ENCODE data around the gene RABAC1.

The RABAC1 gene

DNA sequence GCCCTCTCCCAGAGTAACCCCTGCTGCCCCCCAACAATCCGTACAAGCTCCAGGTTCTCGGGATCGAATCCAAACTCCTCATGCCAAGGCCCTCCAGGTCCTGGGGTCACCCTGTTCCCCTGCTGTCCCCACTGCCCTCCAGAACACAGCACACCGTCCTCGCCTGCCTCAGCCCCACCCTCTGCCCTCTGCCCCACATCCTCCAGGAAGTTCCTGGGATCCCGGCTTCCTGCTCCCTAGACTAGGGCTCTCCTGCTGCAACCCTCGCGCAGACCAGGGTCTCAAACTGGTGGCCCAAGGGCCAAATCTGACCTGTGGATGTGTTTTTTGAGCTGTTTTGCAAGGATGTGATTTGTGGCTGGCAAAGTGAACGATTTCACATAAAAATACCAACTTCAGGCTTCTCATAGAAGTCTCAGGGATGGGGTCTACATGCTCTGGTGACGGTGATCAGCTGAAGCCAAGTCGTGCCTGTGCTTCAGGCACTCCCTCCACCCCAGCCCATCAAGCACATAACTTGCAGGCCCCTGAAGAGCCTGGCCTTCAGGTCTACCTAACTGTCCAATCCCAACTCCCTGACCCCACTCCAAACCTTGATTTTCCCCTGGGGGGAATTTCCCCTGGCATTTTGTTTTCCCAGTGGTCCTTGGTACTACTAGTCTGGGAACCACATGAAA lies 1.8 kb downstream of the RABAC1 start:
- peaks cover 5% of the 10 kb centered on the region for H3K4me1 ChIP-seq (ENCODE audit: insufficient read depth, insufficient read length)
- H3K36me3 ChIP-seq (ENCODE audit: insufficient read depth, insufficient read length, low read length): peaks cover 19% of the 10 kb centered on the region
- no peaks in the 10 kb centered on the region for H3K27me3 ChIP-seq (ENCODE audit: insufficient read depth, insufficient read length)
- no peak for TF ChIP-seq YY1 (IDR thresholded peaks at IDR 0.05; ENCODE audit: insufficient read depth, insufficient read length)
- no peak for DNase-seq (ENCODE audit: low read depth, low spot score)
- no peaks in the 10 kb centered on the region for H3K9me3 ChIP-seq (ENCODE audit: insufficient read depth, low read length)
- H3K9ac ChIP-seq (ENCODE audit: insufficient read length, low read depth): peak overlapping the region; percentile 65
- H3K4me3 ChIP-seq (ENCODE audit: insufficient read length, low read depth): no peak overlapping the region

DNA sequence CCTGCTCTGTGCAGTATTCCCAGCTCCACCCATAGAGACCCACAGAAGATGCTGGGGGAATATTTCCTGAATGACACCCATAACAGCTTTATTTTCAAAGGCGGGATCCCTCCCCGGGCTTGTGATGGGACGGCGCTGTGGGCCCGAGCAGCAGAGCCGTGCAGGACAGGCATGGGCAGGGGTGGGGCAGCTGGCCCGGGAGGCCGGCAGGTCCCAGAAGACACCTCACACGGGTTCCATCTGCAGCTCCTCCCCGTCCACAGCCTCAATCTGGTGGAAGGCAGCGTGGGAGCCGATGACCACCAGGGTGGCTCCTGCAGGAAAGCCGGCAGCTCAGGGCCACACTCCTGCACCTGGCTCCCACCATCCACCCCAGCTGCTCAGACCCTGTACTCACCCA lies 2.5 kb downstream of the RABAC1 start:
- no peaks in the 10 kb centered on the region for H3K9me3 ChIP-seq (ENCODE audit: insufficient read depth, low read length)
- H3K36me3 ChIP-seq (ENCODE audit: insufficient read depth, insufficient read length, low read length): peaks cover 19% of the 10 kb centered on the region
- no peak for DNase-seq (ENCODE audit: low read depth, low spot score)
- no peak overlapping the region for H3K9ac ChIP-seq (ENCODE audit: insufficient read length, low read depth)
- no peaks in the 10 kb centered on the region for H3K27me3 ChIP-seq (ENCODE audit: insufficient read depth, insufficient read length)
- no peak overlapping the region for H3K4me3 ChIP-seq (ENCODE audit: insufficient read length, low read depth)
- TF ChIP-seq ZNF274 (IDR thresholded peaks at IDR 0.05; ENCODE audit: low read depth, low read length): no peak
- no peak for TF ChIP-seq YY1 (IDR thresholded peaks at IDR 0.05; ENCODE audit: insufficient read depth, insufficient read length)
- no peak for TF ChIP-seq SUZ12 (IDR thresholded peaks at IDR 0.05; ENCODE audit: extremely low read depth, insufficient read depth, insufficient read length)
- H3K4me1 ChIP-seq (ENCODE audit: insufficient read depth, insufficient read length): peaks cover 5% of the 10 kb centered on the region

DNA sequence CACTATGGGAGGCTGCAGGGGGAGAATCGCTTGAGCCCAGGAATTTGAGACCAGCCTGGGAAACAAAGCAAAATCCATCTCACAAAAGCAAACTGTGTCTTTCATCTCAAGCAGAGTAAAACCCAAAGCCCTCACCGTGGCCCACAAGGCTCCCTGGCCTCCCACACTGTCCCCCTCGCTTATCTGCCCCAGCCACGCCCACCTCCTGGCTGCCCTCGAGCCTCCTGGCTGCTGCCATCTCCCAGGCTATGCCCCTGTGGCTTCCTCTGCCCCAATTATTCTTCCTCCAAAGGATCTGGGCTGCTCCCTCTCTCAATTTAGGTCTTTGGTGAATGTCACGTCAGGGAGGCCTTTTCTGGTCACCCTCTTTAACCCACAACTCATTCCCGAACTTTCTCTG lies 3.6 kb downstream of the RABAC1 start:
- no peak overlapping the region for H3K4me3 ChIP-seq (ENCODE audit: insufficient read length, low read depth)
- H3K9me3 ChIP-seq (ENCODE audit: insufficient read depth, low read length): no peaks in the 10 kb centered on the region
- peaks cover 19% of the 10 kb centered on the region for H3K36me3 ChIP-seq (ENCODE audit: insufficient read depth, insufficient read length, low read length)
- no peak for TF ChIP-seq SUZ12 (IDR thresholded peaks at IDR 0.05; ENCODE audit: extremely low read depth, insufficient read depth, insufficient read length)
- TF ChIP-seq ZNF274 (IDR thresholded peaks at IDR 0.05; ENCODE audit: low read depth, low read length): no peak
- TF ChIP-seq YY1 (IDR thresholded peaks at IDR 0.05; ENCODE audit: insufficient read depth, insufficient read length): no peak
- no peak for DNase-seq (ENCODE audit: low read depth, low spot score)
- H3K27me3 ChIP-seq (ENCODE audit: insufficient read depth, insufficient read length): no peaks in the 10 kb centered on the region
- H3K9ac ChIP-seq (ENCODE audit: insufficient read length, low read depth): no peak overlapping the region
- peaks cover 5% of the 10 kb centered on the region for H3K4me1 ChIP-seq (ENCODE audit: insufficient read depth, insufficient read length)

DNA sequence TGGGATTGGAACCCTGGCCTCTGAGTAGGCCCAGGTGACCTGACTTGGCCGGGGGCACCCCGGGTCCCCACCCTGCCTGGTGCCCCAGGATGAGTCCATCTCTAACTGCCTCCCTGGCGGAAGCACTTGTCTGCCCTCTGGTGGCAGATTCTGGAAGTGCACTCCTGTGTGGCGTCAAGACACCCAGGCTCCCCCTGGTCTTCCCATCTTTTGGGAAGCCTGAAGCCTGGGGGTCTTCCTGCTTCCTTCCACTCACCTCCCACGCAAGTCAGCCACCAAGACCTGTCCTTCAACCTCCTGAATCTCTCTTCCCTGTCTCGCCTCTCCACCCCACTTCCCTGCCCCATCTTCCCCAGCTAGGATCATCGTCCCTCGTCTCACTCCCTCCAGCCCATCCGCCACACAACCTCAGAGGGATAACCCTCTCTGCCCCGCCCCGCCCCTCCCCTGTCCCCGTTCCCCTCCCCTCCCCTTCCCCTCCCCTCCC lies 7.4 kb downstream of the RABAC1 start:
- no peaks in the 10 kb centered on the region for H3K27me3 ChIP-seq (ENCODE audit: insufficient read depth, insufficient read length)
- peak; percentile 62 for DNase-seq (ENCODE audit: low read depth, low spot score)
- H3K9ac ChIP-seq (ENCODE audit: insufficient read length, low read depth): peak overlapping the region; percentile 47
- no peak overlapping the region for H3K4me3 ChIP-seq (ENCODE audit: insufficient read length, low read depth)
- TF ChIP-seq ZNF274 (IDR thresholded peaks at IDR 0.05; ENCODE audit: low read depth, low read length) (no peak), SUZ12 (IDR thresholded peaks at IDR 0.05; ENCODE audit: extremely low read depth, insufficient read depth, insufficient read length) (no peak), YY1 (IDR thresholded peaks at IDR 0.05; ENCODE audit: insufficient read depth, insufficient read length) (no peak)
- no peaks in the 10 kb centered on the region for H3K9me3 ChIP-seq (ENCODE audit: insufficient read depth, low read length)
- H3K36me3 ChIP-seq (ENCODE audit: insufficient read depth, insufficient read length, low read length): peaks cover 13% of the 10 kb centered on the region
- no peaks in the 10 kb centered on the region for H3K4me1 ChIP-seq (ENCODE audit: insufficient read depth, insufficient read length)

DNA sequence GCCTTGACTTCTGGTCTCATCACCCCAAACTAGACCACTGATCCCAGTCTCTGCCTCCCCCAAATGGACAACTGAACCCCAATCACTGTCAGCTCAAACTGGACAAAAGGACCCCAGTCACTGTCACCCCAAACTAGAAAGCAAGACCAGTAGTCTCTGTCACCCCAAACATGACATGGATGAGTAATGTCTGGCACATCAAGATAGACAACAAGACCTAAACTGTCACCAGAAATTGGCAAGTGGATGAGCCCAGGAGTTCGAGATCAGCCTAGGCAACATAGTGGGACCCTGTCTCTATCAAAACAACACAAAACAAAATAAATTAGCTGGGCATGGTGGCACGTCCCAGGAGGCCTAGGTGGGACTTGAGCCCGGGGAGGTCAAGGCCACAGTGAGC lies 12.0 kb downstream of the RABAC1 start:
- no peak for DNase-seq (ENCODE audit: low read depth, low spot score)
- H3K4me3 ChIP-seq (ENCODE audit: insufficient read length, low read depth): no peak overlapping the region
- TF ChIP-seq YY1 (IDR thresholded peaks at IDR 0.05; ENCODE audit: insufficient read depth, insufficient read length) (no peak), SUZ12 (IDR thresholded peaks at IDR 0.05; ENCODE audit: extremely low read depth, insufficient read depth, insufficient read length) (no peak), ZNF274 (IDR thresholded peaks at IDR 0.05; ENCODE audit: low read depth, low read length) (no peak)
- H3K36me3 ChIP-seq (ENCODE audit: insufficient read depth, insufficient read length, low read length): no peaks in the 10 kb centered on the region
- H3K9ac ChIP-seq (ENCODE audit: insufficient read length, low read depth): no peak overlapping the region
- no peaks in the 10 kb centered on the region for H3K27me3 ChIP-seq (ENCODE audit: insufficient read depth, insufficient read length)
- no peaks in the 10 kb centered on the region for H3K4me1 ChIP-seq (ENCODE audit: insufficient read depth, insufficient read length)
- H3K9me3 ChIP-seq (ENCODE audit: insufficient read depth, low read length): no peaks in the 10 kb centered on the region

DNA sequence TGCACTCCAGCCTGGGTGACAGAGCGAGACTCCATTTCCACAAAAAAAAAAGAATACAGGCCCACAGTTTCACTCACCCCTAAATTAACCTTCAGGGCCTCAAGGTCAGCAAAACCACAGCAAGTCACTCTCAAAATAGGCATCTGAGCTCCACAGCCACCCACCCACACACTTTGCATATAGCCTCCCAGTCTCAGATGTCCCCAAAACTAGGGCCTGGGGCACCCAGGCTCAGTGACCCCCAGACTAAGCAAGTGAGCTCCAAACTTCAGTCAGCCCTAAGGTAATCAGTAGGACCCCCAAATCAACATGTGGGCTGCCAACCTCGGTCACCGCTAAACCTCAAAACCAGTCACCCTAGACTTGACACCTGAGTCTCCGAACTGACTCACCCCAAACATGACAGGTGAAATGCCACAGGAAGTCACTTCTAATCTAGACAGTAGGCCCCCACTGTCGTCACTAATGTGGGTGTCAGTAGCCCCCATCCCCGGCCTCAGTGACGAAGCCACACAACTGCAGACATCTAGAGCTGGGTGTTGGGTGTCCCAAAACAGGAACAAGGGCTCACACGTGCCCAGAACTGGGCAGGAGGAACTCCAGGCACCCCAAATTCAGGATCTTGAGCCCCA lies 13.9 kb downstream of the RABAC1 start:
- peaks cover 12% of the 10 kb centered on the region for H3K27me3 ChIP-seq (ENCODE audit: insufficient read depth, insufficient read length)
- H3K9me3 ChIP-seq (ENCODE audit: insufficient read depth, low read length): no peaks in the 10 kb centered on the region
- no peak for DNase-seq (ENCODE audit: low read depth, low spot score)
- H3K9ac ChIP-seq (ENCODE audit: insufficient read length, low read depth): no peak overlapping the region
- TF ChIP-seq SUZ12 (IDR thresholded peaks at IDR 0.05; ENCODE audit: extremely low read depth, insufficient read depth, insufficient read length) (no peak), ZNF274 (IDR thresholded peaks at IDR 0.05; ENCODE audit: low read depth, low read length) (no peak), YY1 (IDR thresholded peaks at IDR 0.05; ENCODE audit: insufficient read depth, insufficient read length) (no peak)
- H3K4me3 ChIP-seq (ENCODE audit: insufficient read length, low read depth): no peak overlapping the region
- H3K36me3 ChIP-seq (ENCODE audit: insufficient read depth, insufficient read length, low read length): no peaks in the 10 kb centered on the region
- H3K4me1 ChIP-seq (ENCODE audit: insufficient read depth, insufficient read length): no peaks in the 10 kb centered on the region

DNA sequence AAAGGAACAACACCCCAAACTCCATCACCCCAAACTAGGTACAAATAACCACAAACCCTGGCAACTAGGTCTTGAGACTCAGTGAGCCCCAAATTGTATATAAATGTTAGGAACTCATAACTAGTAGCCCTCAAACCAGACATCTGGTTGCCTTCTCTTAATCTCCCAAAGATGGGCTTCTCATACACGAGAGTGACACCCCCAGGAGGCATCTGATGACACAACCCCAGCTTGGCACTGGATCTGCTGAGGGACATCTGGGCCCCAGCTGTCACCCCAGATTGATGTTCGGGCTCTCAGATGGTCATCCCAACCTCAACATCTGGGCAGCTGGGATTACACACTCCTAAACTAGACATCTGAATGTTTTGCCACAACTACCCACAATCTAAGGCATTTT lies 14.8 kb downstream of the RABAC1 start:
- Histone ChIP-seq H3K27me3 (ENCODE audit: insufficient read depth, insufficient read length) (peaks cover 12% of the 10 kb centered on the region), H3K36me3 (ENCODE audit: insufficient read depth, insufficient read length, low read length) (no peaks in the 10 kb centered on the region), H3K9ac (ENCODE audit: insufficient read length, low read depth) (no peak overlapping the region), H3K4me1 (ENCODE audit: insufficient read depth, insufficient read length) (no peaks in the 10 kb centered on the region), H3K9me3 (ENCODE audit: insufficient read depth, low read length) (no peaks in the 10 kb centered on the region), H3K4me3 (ENCODE audit: insufficient read length, low read depth) (no peak overlapping the region)
- TF ChIP-seq YY1 (IDR thresholded peaks at IDR 0.05; ENCODE audit: insufficient read depth, insufficient read length): no peak
- no peak for TF ChIP-seq SUZ12 (IDR thresholded peaks at IDR 0.05; ENCODE audit: extremely low read depth, insufficient read depth, insufficient read length)
- no peak for TF ChIP-seq ZNF274 (IDR thresholded peaks at IDR 0.05; ENCODE audit: low read depth, low read length)
- no peak for DNase-seq (ENCODE audit: low read depth, low spot score)

All from NT2/D1 (cell line).